ENCODE measurements around the gene RPL9.

RPL9 gene

GRCh38 chr4:39490322-39490721, 31.6 kb upstream of the RPL9 start:
- H3K4me2 ChIP-seq: no peak overlapping the region
- H3K4me1 ChIP-seq: peaks cover 6% of the 10 kb centered on the region
- H3K4me3 ChIP-seq: no peak overlapping the region
- H3K27me3 ChIP-seq: no peaks in the 10 kb centered on the region
- no peak overlapping the region for H3K9ac ChIP-seq
- no peak overlapping the region for H3K27ac ChIP-seq
- no peaks in the 10 kb centered on the region for H4K20me1 ChIP-seq
- H3K9me3 ChIP-seq: peaks cover 2% of the 10 kb centered on the region
- TF ChIP-seq Cebpa-rat (IDR thresholded peaks at IDR 0.05): no peak
- no peaks in the 10 kb centered on the region for H3K36me3 ChIP-seq

- H3K27ac ChIP-seq: no peak overlapping the region
- no peak overlapping the region for H3K4me2 ChIP-seq
- no peak overlapping the region for H3K9ac ChIP-seq
- no peaks in the 10 kb centered on the region for H3K36me3 ChIP-seq
- no peak overlapping the region for H3K4me3 ChIP-seq
- no peaks in the 10 kb centered on the region for H4K20me1 ChIP-seq
- TF ChIP-seq Cebpa-rat (IDR thresholded peaks at IDR 0.05): no peak
- H3K27me3 ChIP-seq: no peaks in the 10 kb centered on the region
- H3K9me3 ChIP-seq: peaks cover 21% of the 10 kb centered on the region
- no peaks in the 10 kb centered on the region for H3K4me1 ChIP-seq
Measured at GRCh38 chr4:39486221-39486804, 27.6 kb upstream of the RPL9 start.

GRCh38 chr4:39484582-39485272, 26.0 kb upstream of the RPL9 start:
- Histone ChIP-seq H3K27me3 (no peaks in the 10 kb centered on the region), H3K9me3 (peaks cover 21% of the 10 kb centered on the region), H3K4me3 (no peak overlapping the region), H3K27ac (no peak overlapping the region), H3K9ac (no peak overlapping the region), H3K4me2 (no peak overlapping the region), H4K20me1 (no peaks in the 10 kb centered on the region), H3K4me1 (no peaks in the 10 kb centered on the region), H3K36me3 (no peaks in the 10 kb centered on the region)
- TF ChIP-seq Cebpa-rat (IDR thresholded peaks at IDR 0.05): no peak

- H3K4me2 ChIP-seq: no peak overlapping the region
- H4K20me1 ChIP-seq: no peaks in the 10 kb centered on the region
- H3K27me3 ChIP-seq: no peaks in the 10 kb centered on the region
- H3K36me3 ChIP-seq: peaks cover 15% of the 10 kb centered on the region
- TF ChIP-seq Cebpa-rat (IDR thresholded peaks at IDR 0.05): no peak
- H3K9ac ChIP-seq: no peak overlapping the region
- H3K9me3 ChIP-seq: peaks cover 21% of the 10 kb centered on the region
- no peaks in the 10 kb centered on the region for H3K4me1 ChIP-seq
- no peak overlapping the region for H3K27ac ChIP-seq
- H3K4me3 ChIP-seq: no peak overlapping the region
Measured at GRCh38 chr4:39480902-39481695, 22.4 kb upstream of the RPL9 start.

- H3K4me1 ChIP-seq: no peaks in the 10 kb centered on the region
- no peak overlapping the region for H3K4me3 ChIP-seq
- peaks cover 18% of the 10 kb centered on the region for H3K9me3 ChIP-seq
- no peaks in the 10 kb centered on the region for H4K20me1 ChIP-seq
- H3K4me2 ChIP-seq: no peak overlapping the region
- no peak overlapping the region for H3K27ac ChIP-seq
- H3K27me3 ChIP-seq: no peaks in the 10 kb centered on the region
- TF ChIP-seq Cebpa-rat (IDR thresholded peaks at IDR 0.05): no peak
- H3K9ac ChIP-seq: no peak overlapping the region
- peaks cover 16% of the 10 kb centered on the region for H3K36me3 ChIP-seq
Measured at GRCh38 chr4:39480251-39480650, 21.5 kb upstream of the RPL9 start.

- no peak overlapping the region for H3K27ac ChIP-seq
- no peaks in the 10 kb centered on the region for H3K9me3 ChIP-seq
- H3K4me3 ChIP-seq: no peak overlapping the region
- H3K4me2 ChIP-seq: no peak overlapping the region
- TF ChIP-seq Cebpa-rat (IDR thresholded peaks at IDR 0.05): no peak
- H3K36me3 ChIP-seq: peaks cover 41% of the 10 kb centered on the region
- H3K4me1 ChIP-seq: no peaks in the 10 kb centered on the region
- H3K9ac ChIP-seq: no peak overlapping the region
- H4K20me1 ChIP-seq: no peaks in the 10 kb centered on the region
- H3K27me3 ChIP-seq: no peaks in the 10 kb centered on the region
Measured at GRCh38 chr4:39476187-39476895, 17.6 kb upstream of the RPL9 start.

- Histone ChIP-seq H3K9me3 (no peaks in the 10 kb centered on the region), H4K20me1 (no peaks in the 10 kb centered on the region), H3K4me3 (no peak overlapping the region), H3K27me3 (no peaks in the 10 kb centered on the region), H3K4me2 (no peak overlapping the region), H3K4me1 (0 out of 2 replicates have a peak, but pooled peaks cover 4% of the 10 kb centered on the region), H3K36me3 (peaks cover 44% of the 10 kb centered on the region), H3K27ac (no peak overlapping the region), H3K9ac (no peak overlapping the region)
- TF ChIP-seq Cebpa-rat (IDR thresholded peaks at IDR 0.05): no peak
Measured at GRCh38 chr4:39472396-39472795, 13.7 kb upstream of the RPL9 start.

GRCh38 chr4:39470402-39470801, 11.7 kb upstream of the RPL9 start:
- H3K9ac ChIP-seq: no peak overlapping the region
- TF ChIP-seq Cebpa-rat (IDR thresholded peaks at IDR 0.05): no peak
- H4K20me1 ChIP-seq: no peaks in the 10 kb centered on the region
- no peak overlapping the region for H3K4me2 ChIP-seq
- H3K4me1 ChIP-seq: 0 out of 2 replicates have a peak, but pooled peaks cover 4% of the 10 kb centered on the region
- no peaks in the 10 kb centered on the region for H3K9me3 ChIP-seq
- H3K36me3 ChIP-seq: peaks cover 48% of the 10 kb centered on the region
- H3K27ac ChIP-seq: no peak overlapping the region
- H3K4me3 ChIP-seq: no peak overlapping the region
- H3K27me3 ChIP-seq: no peaks in the 10 kb centered on the region

- H3K4me3 ChIP-seq: no peak overlapping the region
- peak overlapping the region; percentile 73 for H3K27ac ChIP-seq
- no peak for TF ChIP-seq Cebpa-rat (IDR thresholded peaks at IDR 0.05)
- H3K27me3 ChIP-seq: no peaks in the 10 kb centered on the region
- peak overlapping the region; percentile 38; the same call in 1 of the 2 replicates for H3K4me2 ChIP-seq
- H4K20me1 ChIP-seq: no peaks in the 10 kb centered on the region
- no peaks in the 10 kb centered on the region for H3K9me3 ChIP-seq
- peak overlapping the region; percentile 63 for H3K9ac ChIP-seq
- 0 out of 2 replicates have a peak, but pooled peaks cover 4% of the 10 kb centered on the region for H3K4me1 ChIP-seq
- peaks cover 55% of the 10 kb centered on the region for H3K36me3 ChIP-seq
Measured at GRCh38 chr4:39469429-39470077, 10.8 kb upstream of the RPL9 start.

Measured in BLaER1 (cell line).